Measurements from ENCODE around the gene FFAR4.

The FFAR4 gene

DNA sequence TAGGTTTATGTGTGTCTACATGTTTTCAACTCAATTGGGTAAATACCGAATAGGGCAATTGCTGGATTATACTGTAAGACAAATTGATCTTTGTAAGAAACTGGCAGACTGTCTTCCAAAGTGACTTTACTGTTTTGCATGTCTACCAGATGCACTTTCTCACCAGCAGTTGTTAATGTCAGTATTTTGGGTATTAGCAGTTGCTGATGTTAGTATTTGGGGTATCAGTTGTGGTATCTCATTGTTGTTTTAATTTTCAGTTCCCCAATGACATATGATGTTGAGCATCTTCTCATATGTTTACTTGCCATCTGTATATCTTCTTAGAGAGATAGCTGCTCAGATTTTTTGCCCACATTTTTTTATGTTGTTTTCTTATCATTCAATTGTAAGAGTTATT is 56.5 kb downstream of the FFAR4 start:
- TF ChIP-seq, protein P1, sequence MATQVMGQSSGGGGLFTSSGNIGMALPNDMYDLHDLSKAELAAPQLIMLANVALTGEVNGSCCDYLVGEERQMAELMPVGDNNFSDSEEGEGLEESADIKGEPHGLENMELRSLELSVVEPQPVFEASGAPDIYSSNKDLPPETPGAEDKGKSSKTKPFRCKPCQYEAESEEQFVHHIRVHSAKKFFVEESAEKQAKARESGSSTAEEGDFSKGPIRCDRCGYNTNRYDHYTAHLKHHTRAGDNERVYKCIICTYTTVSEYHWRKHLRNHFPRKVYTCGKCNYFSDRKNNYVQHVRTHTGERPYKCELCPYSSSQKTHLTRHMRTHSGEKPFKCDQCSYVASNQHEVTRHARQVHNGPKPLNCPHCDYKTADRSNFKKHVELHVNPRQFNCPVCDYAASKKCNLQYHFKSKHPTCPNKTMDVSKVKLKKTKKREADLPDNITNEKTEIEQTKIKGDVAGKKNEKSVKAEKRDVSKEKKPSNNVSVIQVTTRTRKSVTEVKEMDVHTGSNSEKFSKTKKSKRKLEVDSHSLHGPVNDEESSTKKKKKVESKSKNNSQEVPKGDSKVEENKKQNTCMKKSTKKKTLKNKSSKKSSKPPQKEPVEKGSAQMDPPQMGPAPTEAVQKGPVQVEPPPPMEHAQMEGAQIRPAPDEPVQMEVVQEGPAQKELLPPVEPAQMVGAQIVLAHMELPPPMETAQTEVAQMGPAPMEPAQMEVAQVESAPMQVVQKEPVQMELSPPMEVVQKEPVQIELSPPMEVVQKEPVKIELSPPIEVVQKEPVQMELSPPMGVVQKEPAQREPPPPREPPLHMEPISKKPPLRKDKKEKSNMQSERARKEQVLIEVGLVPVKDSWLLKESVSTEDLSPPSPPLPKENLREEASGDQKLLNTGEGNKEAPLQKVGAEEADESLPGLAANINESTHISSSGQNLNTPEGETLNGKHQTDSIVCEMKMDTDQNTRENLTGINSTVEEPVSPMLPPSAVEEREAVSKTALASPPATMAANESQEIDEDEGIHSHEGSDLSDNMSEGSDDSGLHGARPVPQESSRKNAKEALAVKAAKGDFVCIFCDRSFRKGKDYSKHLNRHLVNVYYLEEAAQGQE (IDR thresholded peaks at IDR 0.05; ENCODE audit: insufficient replicate concordance, low read depth), result no peak
- TF ChIP-seq, protein P2, sequence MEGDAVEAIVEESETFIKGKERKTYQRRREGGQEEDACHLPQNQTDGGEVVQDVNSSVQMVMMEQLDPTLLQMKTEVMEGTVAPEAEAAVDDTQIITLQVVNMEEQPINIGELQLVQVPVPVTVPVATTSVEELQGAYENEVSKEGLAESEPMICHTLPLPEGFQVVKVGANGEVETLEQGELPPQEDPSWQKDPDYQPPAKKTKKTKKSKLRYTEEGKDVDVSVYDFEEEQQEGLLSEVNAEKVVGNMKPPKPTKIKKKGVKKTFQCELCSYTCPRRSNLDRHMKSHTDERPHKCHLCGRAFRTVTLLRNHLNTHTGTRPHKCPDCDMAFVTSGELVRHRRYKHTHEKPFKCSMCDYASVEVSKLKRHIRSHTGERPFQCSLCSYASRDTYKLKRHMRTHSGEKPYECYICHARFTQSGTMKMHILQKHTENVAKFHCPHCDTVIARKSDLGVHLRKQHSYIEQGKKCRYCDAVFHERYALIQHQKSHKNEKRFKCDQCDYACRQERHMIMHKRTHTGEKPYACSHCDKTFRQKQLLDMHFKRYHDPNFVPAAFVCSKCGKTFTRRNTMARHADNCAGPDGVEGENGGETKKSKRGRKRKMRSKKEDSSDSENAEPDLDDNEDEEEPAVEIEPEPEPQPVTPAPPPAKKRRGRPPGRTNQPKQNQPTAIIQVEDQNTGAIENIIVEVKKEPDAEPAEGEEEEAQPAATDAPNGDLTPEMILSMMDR (IDR thresholded peaks at IDR 0.05; ENCODE audit: insufficient read depth, low read length), result no peak
- TF ChIP-seq SPI1 (IDR thresholded peaks at IDR 0.05; ENCODE audit: borderline replicate concordance, low read depth) (no peak), GABPA (IDR thresholded peaks at IDR 0.05; ENCODE audit: low read depth) (no peak), POLR2AphosphoS5 (IDR thresholded peaks at IDR 0.05; ENCODE audit: low read depth) (no peak)
- DNase-seq (ENCODE audit: low read depth in 1 of 2, low spot score in 1 of 2), result no peak
- Histone ChIP-seq H3K27me3 (ENCODE audit: insufficient read depth, poor library complexity, severe bottlenecking) (no peaks in the 10 kb centered on the region), H3K27ac (replicated peaks) (no peak overlapping the region), H3K4me3 (replicated peaks; ENCODE audit: insufficient read depth, low read length) (no peak overlapping the region)

DNA sequence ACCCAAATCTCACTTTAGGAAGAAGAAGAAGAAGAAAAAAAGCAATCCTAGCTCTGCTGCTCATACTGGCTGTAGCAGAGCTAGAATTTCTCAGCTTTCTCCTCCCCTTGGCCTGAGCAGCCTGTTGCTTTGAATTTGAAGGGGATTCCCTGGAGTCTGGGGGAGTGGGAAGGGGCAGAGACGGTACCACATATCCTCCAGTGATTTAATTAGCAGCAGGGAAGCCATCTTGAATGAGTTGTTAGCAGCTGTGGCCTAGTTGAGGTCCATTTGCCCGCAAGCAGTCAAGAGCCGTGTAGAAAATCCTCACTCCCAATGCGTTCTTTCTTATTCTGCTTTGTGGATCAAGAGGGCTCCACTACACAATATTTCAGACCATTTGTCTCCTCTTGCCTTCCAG is 62.4 kb downstream of the FFAR4 start:
- no peak overlapping the region for H3K27ac ChIP-seq (replicated peaks)
- no peak overlapping the region for H3K4me3 ChIP-seq (replicated peaks; ENCODE audit: insufficient read depth, low read length)
- H3K27me3 ChIP-seq (ENCODE audit: insufficient read depth, poor library complexity, severe bottlenecking), result no peaks in the 10 kb centered on the region
- TF ChIP-seq GABPA (IDR thresholded peaks at IDR 0.05; ENCODE audit: low read depth), result no peak
- no peak for TF ChIP-seq SPI1 (IDR thresholded peaks at IDR 0.05; ENCODE audit: borderline replicate concordance, low read depth)
- TF ChIP-seq POLR2AphosphoS5 (IDR thresholded peaks at IDR 0.05; ENCODE audit: low read depth), result no peak
- TF ChIP-seq, protein P1 (IDR thresholded peaks at IDR 0.05; ENCODE audit: insufficient replicate concordance, low read depth), result no peak
- TF ChIP-seq, protein P2 (IDR thresholded peaks at IDR 0.05; ENCODE audit: insufficient read depth, low read length), result no peak
- DNase-seq (ENCODE audit: low read depth in 1 of 2, low spot score in 1 of 2), result no peak

DNA sequence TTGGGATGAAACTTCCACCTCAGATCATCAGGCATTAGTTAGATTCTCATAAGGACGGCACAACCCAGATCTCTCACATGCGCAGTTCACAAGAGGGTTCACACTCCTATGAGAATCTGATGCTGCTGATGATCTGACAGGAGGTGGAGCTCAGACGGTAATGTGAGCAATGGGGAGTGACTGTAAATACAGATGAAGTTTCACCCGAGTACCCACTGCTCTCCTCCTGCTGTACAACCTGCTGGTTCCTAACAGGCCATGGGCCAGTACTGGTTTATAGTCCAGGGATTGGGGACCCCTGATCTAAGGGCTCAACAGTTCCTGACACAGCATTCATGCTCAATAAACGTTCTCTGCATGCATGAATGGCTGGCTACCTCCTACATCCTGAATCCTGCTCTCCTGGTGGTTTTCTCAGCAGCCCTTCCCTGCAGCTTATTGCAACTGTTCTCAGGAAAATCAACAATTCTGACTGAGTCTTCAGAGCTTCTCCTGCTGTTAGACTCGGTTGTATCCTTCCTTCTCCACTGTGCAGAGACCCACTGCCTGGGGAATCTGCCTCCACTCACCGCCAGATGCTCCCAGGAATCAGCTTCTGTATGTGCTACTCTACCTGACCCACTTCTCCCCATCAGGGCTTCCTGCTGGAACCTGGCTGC is 63.3 kb downstream of the FFAR4 start:
- no peaks in the 10 kb centered on the region for H3K27me3 ChIP-seq (ENCODE audit: insufficient read depth, poor library complexity, severe bottlenecking)
- H3K27ac ChIP-seq (replicated peaks), result no peak overlapping the region
- TF ChIP-seq, protein P1 (IDR thresholded peaks at IDR 0.05; ENCODE audit: insufficient replicate concordance, low read depth), result no peak
- TF ChIP-seq SPI1 (IDR thresholded peaks at IDR 0.05; ENCODE audit: borderline replicate concordance, low read depth) (no peak), POLR2AphosphoS5 (IDR thresholded peaks at IDR 0.05; ENCODE audit: low read depth) (no peak), GABPA (IDR thresholded peaks at IDR 0.05; ENCODE audit: low read depth) (no peak)
- TF ChIP-seq, protein P2 (IDR thresholded peaks at IDR 0.05; ENCODE audit: insufficient read depth, low read length), result no peak
- DNase-seq (ENCODE audit: low read depth in 1 of 2, low spot score in 1 of 2), result no peak
- no peak overlapping the region for H3K4me3 ChIP-seq (replicated peaks; ENCODE audit: insufficient read depth, low read length)
